HG03095 (cell line): ENCODE measurements around the gene CBFA2T3.

Experiments
- ATAC-seq: cut with Tn5 transposase; IDR thresholded peaks from one replicate; pipeline ENCODE4 v1.9.1; 2021; ENCODE audit warnings: moderate library complexity; ENCODE audit not compliant: unreplicated experiment

CBFA2T3 gene

GRCh38 chr16:88880226-88881006 lies 96.6 kb downstream of the CBFA2T3 start:
- no peak for ATAC-seq

DNA sequence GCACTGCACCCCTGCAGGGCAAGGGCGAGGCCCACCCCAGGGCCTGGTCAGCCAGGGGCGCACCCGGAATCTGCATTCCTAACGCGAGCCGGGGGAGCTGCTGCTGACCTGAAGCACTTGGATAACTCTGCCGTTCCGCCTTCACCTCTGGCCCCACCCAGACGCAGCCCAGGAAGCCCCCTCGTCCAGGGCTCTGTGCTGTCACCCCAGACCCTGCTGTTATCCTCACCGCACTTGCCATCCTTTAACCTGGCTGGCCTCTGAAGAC lies 97.3 kb downstream of the CBFA2T3 start:
- ATAC-seq, result no peak

GRCh38 chr16:88878967-88879787 lies 97.8 kb downstream of the CBFA2T3 start:
- ATAC-seq, result no peak

DNA sequence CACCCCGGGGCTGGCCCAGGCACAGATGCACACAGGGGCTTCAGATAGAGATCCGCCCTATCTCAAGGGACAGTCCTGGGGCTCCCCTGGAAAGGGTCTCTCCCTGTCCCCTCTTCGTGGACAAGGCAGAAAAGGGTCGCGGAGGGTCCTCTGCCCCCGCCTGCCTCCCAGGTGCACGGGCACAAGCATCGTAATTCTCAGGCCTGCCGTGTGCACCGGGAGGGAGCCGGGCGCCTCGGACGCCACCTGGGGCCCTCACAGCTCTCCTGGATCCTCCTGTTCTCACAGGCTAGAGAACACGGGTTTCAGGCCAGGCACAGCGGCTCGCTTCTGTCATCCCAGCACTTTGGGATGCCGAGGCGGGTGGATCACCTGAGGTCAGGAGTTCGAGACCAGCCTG lies 98.7 kb downstream of the CBFA2T3 start:
- no peak for ATAC-seq

GRCh38 chr16:88877564-88878289 lies 99.3 kb downstream of the CBFA2T3 start:
- ATAC-seq, result no peak

GRCh38 chr16:88876942-88877526 lies 100.0 kb downstream of the CBFA2T3 start:
- ATAC-seq, result no peak

GRCh38 chr16:88875703-88876234 lies 101.2 kb downstream of the CBFA2T3 start:
- no peak for ATAC-seq

GRCh38 chr16:88874938-88875599 lies 101.9 kb downstream of the CBFA2T3 start:
- ATAC-seq, result no peak

DNA sequence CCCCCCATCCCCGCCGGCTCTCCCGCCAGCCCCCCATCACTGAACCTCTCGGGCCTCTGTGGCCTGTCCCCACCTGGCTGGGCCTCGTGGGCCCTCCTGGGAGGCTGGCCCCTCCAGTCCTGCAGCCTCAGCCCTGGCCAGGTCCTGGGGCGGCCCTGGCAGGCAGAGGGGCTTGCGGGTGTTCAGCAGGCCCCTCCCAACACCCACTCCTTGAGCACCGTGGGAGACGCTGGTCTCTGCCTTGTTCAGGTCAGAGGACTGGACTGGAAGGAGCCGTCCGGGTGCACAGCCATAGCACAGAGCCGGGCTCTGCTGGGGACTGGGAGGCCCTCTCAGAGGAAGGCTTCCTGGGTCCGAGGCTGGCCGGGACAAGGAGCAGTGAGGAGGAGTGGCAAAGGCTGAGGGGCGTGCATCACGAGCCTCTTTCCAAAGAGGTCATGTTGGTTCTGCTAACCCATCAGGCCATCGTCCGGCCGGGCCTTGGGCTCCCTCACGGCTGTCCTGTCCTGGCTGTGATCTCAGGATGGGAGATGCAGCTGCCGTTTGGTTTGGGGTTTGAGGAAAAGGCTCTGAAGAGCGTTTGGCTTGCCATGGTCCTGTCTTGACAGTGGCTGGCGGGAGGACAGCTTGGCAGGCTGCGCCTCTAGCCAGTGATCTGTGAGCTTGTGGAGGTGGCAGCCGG lies 104.2 kb downstream of the CBFA2T3 start:
- ATAC-seq, result no peak

GRCh38 chr16:88871730-88872416 lies 105.1 kb downstream of the CBFA2T3 start:
- no peak for ATAC-seq

DNA sequence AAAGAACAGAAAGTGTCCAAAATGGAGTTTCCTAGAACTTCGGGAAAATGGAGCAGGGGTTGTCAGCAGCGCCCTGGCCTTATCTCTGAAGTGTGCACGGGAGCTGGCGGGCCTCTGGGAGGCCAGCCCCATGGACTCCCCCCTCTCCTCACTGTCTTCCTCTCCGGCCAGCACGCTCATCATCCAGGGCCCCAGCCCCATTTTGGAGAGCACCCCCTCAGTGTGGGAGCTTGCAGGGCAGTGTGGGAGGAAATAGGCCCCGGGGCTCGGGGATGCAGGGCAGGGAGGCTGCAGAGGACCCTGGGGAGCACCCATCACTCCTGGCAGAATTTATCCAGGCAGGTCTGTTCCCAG lies 105.7 kb downstream of the CBFA2T3 start:
- no peak for ATAC-seq

GRCh38 chr16:88870608-88871348 lies 106.2 kb downstream of the CBFA2T3 start:
- no peak for ATAC-seq

GRCh38 chr16:88869673-88869980 lies 107.4 kb downstream of the CBFA2T3 start:
- ATAC-seq, result no peak

DNA sequence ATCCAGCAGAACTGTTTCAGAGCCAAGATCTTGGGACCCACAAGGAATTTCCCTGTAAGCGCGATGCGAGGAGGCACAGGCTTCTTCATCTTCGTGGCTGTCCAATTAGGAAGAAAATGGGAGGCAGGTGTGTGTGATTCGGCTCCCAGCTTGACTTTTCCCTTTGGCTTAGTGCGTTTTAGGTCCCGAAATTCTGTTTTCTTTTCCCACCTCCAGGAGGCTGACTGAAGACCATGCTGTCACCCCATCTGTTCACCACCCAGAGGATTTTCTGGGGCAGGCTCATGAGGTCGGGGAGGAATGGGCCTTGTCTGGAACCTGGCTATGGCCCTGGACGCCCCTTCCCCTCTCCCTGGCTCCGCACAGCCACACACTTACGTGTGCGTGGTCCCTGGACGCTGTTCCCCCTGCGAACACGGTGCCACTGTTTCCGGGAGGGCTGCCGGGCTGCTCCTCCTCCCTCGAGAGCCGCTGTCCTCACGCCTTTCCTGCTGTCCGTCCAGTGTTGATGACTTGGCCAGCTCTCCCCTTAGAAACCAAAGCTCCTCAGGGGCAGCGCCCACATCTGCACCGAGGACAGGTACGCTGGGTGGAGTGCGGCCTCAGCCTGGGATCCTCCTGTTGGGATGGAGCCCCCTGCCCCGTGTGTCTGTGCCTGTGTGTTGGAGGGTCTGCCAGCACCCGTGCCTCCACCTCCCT lies 107.9 kb downstream of the CBFA2T3 start:
- ATAC-seq, result no peak

DNA sequence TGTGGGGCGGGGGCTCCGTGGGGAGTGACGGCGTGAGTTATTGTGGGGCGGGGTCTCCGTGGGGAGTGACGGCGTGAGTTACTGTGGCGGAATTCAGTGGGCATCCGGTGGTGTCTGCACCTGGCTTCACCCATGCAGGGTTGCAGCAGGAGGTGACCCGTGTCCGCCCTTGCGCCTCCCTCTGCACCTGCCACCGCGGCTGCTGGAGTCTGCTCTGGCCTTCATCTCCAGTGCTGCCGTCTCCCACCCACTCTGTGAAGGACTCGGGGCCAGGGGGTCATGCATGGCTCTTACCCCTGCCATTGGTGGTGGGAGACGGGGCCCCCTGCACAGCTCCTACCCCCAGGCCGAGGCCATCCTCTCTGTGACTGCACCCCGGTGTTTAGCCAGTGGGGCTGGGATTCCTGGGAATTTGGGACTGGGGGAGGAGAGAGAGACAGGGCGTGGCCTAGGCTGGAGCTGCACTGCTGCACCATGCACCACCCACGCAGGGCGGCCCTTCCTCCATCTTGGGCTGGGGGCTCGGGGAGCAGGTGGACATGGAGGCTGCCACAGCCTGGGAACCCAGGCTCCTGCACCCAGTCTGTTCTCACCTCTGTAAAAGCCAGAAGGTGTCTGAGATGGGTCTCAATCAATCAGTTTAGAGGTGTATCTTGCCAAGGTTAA lies 109.3 kb downstream of the CBFA2T3 start:
- ATAC-seq, result no peak

DNA sequence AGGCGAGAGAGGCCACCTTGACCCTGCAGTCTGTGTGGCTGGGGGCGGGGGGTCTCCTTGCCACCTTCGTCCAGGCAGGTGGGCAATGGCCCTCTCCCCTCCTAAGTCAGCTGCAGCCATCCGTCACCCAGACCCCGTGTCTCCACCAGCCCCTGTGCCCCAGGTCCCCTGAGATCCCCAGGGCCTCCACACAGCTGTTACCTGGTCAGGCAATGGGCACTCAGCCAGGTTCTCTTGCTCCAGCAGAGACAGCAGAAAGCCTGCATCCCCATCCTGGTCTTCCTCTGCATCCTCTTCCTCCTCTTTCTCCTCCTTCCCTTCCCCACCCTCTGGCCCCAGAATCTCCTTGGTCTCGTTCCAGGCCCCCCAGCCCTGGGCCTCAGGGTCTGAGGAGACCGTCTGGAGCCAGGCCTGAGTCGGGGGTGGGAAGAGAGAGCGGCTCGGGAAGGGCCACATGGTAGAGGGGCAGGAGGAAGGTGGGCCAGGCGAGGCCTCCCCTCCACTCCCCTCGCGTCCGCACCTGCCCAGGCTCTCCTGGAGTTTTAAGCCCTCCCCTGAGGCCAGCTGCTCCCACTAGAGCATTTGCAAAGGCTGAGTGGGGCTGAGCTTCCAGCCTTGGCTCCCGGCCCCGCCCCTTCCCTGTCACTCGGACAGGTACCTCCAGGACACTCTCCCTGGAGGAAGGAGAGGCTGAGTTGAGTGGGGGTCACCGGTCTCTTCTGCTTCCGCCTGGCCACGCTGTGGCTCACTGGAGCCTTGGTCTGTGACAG lies 110.7 kb downstream of the CBFA2T3 start, which contains the start of gene PABPN1L:
Gene PABPN1L (minus strand): TSS at position 510 of the 770 bp plus-strand sequence. CDS start 54 bp downstream, at position 456.
- no peak for ATAC-seq

- no peak for ATAC-seq
Measured at GRCh38 chr16:88865742-88866141, 111.3 kb downstream of the CBFA2T3 start.
